K562 (cell line): ENCODE measurements around the gene UBAC2. TPM values are rescaled to one million over a fixed set of nuclear protein-coding genes. Genes with fewer than 3 reads are reported as not detected.

Experiments
- ATAC-seq: fragments of 200-7000 bp; cut with Tn5 transposase; 3 replicates; pipeline ENCODE4 v1.9.1; 2020; ENCODE audit warnings: moderate library complexity
- BruUV-seq: library from RNA; stranded (reverse); fragments of 400-500 nt; replicated peaks from 2 replicates; lab custom pipeline; 2021; lab: Mats Ljungman, UMichigan
- CTCF ChIA-PET: fragments of 300-600 bp; formaldehyde crosslinking; extraction: SDS; loops from one replicate; lab custom pipeline; 2021; ENCODE audit warnings: low intra/inter-chr PET ratio; lab: Yijun Ruan, JAX
- POLR2A ChIA-PET: fragments of 300-600, 350-650 bp; sonication (Branson Sonifier 250); formaldehyde crosslinking; extraction: SDS; loops from one replicate; lab custom pipeline; 2021; ENCODE audit warnings: antibody characterized with exemption, inconsistent platforms; lab: Yijun Ruan, JAX
- DNase-seq, 4 experiments: peaks; one replicate each; pipeline versions ENCODE4 v3.0.0 to v3.0.0-alpha.2; 2011 to 2018; ENCODE audit warnings: low spot score in 3 of 4, mixed read lengths in 3 of 4; ENCODE audit errors: extremely low read depth in 1 of 4
- FAIRE-seq: peaks from 2 replicates; lab custom pipeline; 2011; peaks lifted over from hg19 to GRCh38; lab: Jason Lieb, UNC
- H2AFZ ChIP-seq: 2 replicates; pipeline ENCODE4 v1.6.0; 2011; ENCODE audit warnings: low read depth, low read length, control low read depth, inconsistent platforms
- H3K27ac ChIP-seq: fragments of 200-600 bp; 3 replicates; pipeline ENCODE4 v1.8.0; 2011; ENCODE audit warnings: low read depth, mild to moderate bottlenecking, control low read depth, inconsistent platforms, low read length, moderate library complexity, mixed read lengths; ENCODE audit errors: extremely low read depth
- H3K27me3 ChIP-seq, 2 experiments: fragments of 300-600 bp in 1 of 2; 2 replicates in 1 of 2; 3 replicates in 1 of 2; pipeline versions ENCODE4 v1.6.0 to v1.8.0; 2011; ENCODE audit warnings: inconsistent platforms in 2 of 2, low read length in 2 of 2, mild to moderate bottlenecking in 1 of 2, mixed read lengths in 1 of 2, moderate library complexity in 1 of 2; ENCODE audit not compliant: control insufficient read depth in 2 of 2, insufficient read depth in 2 of 2
- H3K36me3 ChIP-seq: fragments of 300-600 bp; 3 replicates; pipeline ENCODE4 v1.8.0; 2011; ENCODE audit warnings: mild to moderate bottlenecking, low read length, inconsistent platforms; ENCODE audit not compliant: control insufficient read depth, insufficient read depth
- H3K4me1 ChIP-seq, 2 experiments: fragments of 200-600 bp in 1 of 2; replicated peaks in 1 of 2; 2 replicates in 1 of 2; 3 replicates in 1 of 2; pipeline versions ENCODE4 v1.5.1 to v1.8.0; 2011; ENCODE audit warnings: inconsistent platforms in 2 of 2, low read length in 2 of 2, mild to moderate bottlenecking in 1 of 2, mixed read lengths in 1 of 2, moderate library complexity in 1 of 2; ENCODE audit not compliant: control insufficient read depth in 2 of 2, insufficient read depth in 2 of 2
- H3K4me2 ChIP-seq: 2 replicates; pipeline ENCODE4 v1.6.1; 2011; ENCODE audit warnings: low read length, control low read depth, inconsistent platforms, mixed read lengths; ENCODE audit not compliant: insufficient read depth
- H3K4me3 ChIP-seq: fragments of 200-600 bp; sonication (generic), shearing (Covaris generic); 2 replicates; pipeline ENCODE4 v1.5.1; 2016; ENCODE audit warnings: control low read depth, inconsistent platforms
- H3K79me2 ChIP-seq: fragments of 200-600 bp; 3 replicates; pipeline ENCODE4 v1.8.0; 2011; ENCODE audit warnings: low read length, inconsistent platforms; ENCODE audit not compliant: control insufficient read depth, insufficient read depth
- H3K9ac ChIP-seq, 2 experiments: 2 replicates each; pipeline versions ENCODE4 v1.6.0 to v1.6.1; 2011; ENCODE audit warnings: low read depth in 2 of 2, low read length in 2 of 2, control low read depth in 1 of 2, inconsistent platforms in 1 of 2, mild to moderate bottlenecking in 1 of 2, mixed read lengths in 1 of 2; ENCODE audit not compliant: insufficient read depth in 1 of 2
- H3K9me1 ChIP-seq: one replicate; pipeline ENCODE4 v1.6.0; 2011; ENCODE audit warnings: inconsistent platforms, mild to moderate bottlenecking, low read length, moderate library complexity; ENCODE audit not compliant: control insufficient read depth, insufficient read depth
- H3K9me3 ChIP-seq: replicated peaks from 2 replicates; pipeline ENCODE4 v1.5.1; 2011; ENCODE audit warnings: low read depth, low read length, inconsistent platforms; ENCODE audit not compliant: control insufficient read depth, insufficient read depth
- H4K20me1 ChIP-seq: replicated peaks from 2 replicates; pipeline ENCODE4 v1.6.1; 2011; ENCODE audit warnings: low read length, inconsistent platforms, mixed read lengths; ENCODE audit not compliant: control insufficient read depth, insufficient read depth
- KAT2B ChIP-seq: IDR thresholded peaks from one replicate; pipeline ENCODE4 v1.6.1; 2012; ENCODE audit warnings: low read depth, mild to moderate bottlenecking, control low read depth, inconsistent platforms, low read length, moderate library complexity
- KDM4B ChIP-seq, 2 experiments: fragments of 450-650 bp in 1 of 2; sonication (generic) in 1 of 2; IDR thresholded peaks; 2 replicates each; pipeline ENCODE4 v1.6.1; 2016 to 2017; ENCODE audit warnings: borderline replicate concordance in 2 of 2, antibody characterized with exemption in 1 of 2, low read depth in 1 of 2, mild to moderate bottlenecking in 1 of 2
- PCBP1 ChIP-seq: fragments of 200-400 bp; formaldehyde crosslinking; IDR thresholded peaks from 2 replicates; pipeline ENCODE4 v1.6.1; 2018; ENCODE audit warnings: mild to moderate bottlenecking, low read depth, low read length; ENCODE audit not compliant: poor library complexity, severe bottlenecking
- RERE ChIP-seq: sonication (generic); formaldehyde crosslinking; IDR thresholded peaks from 2 replicates; pipeline ENCODE4 v1.8.0; 2023; ENCODE audit warnings: missing genetic modification reagents, mild to moderate bottlenecking, borderline replicate concordance
- ZBED1 ChIP-seq: IDR thresholded peaks from 2 replicates; pipeline ENCODE4 v1.6.1; 2014
- ZNF316 ChIP-seq: fragments of 450-650 bp; IDR thresholded peaks from 2 replicates; pipeline ENCODE4 v1.6.1; 2016
- WGBS: fragments of 100-300 bp; shearing (Covaris generic); methylation state at CpG from one replicate; pipeline ENCODE4 v1.1.6; 2016; ENCODE audit warnings: low coverage, mixed read lengths; ENCODE audit not compliant: insufficient coverage; ENCODE audit errors: missing lambda C conversion rate; 5-methylcytosine and 5-hydroxymethylcytosine counted together
- in situ Hi-C: fragments of 300-500 bp; cut with MboI; formaldehyde crosslinking; loops from 4 replicates; pipeline ENCODE4 v1.15.0; 2018; ENCODE audit warnings: inconsistent platforms, mixed read lengths
- intact Hi-C: fragments of 100-400 bp; cut with micrococcal nuclease; formaldehyde crosslinking; loops from 2 replicates; pipeline ENCODE4 v1.14.2; 2022
- polyA plus RNA-seq, 8 experiments: library from polyadenylated mRNA; depleted of rRNA in 4 of 8; stranded (reverse) in 5 of 8; unstranded in 3 of 8; fragments of >200 nt; fragmentation: Nextera tagmentation in 2 of 8; fragmentation: Illumina TruSeq in 1 of 8; extraction: Ambion mirVana in 2 of 8; extraction: Trizol in 1 of 8; gene quantifications; 2 replicates each; pipeline versions ENCODE4 v1.2.1 to v1.2.3, GENCODE V29; 2011 to 2014; ENCODE audit warnings: inconsistent platforms in 1 of 8, missing spikeins in 1 of 8
- total RNA-seq, 7 experiments: library from RNA; depleted of rRNA in 6 of 7; stranded (reverse); fragments of >200 nt in 6 of 7; fragmentation: Illumina TruSeq in 2 of 7; extraction: Trizol in 2 of 7; gene quantifications; 2 replicates each; pipeline versions ENCODE4 v1.2.1 to v1.2.3, GENCODE V29; 2011 to 2021; ENCODE audit warnings: low replicate concordance in 1 of 7
- TF ChIP-seq, protein P1 (sequence below): fragments of 450-650 bp; IDR thresholded peaks from 2 replicates; pipeline ENCODE4 v1.7.0; 2016; ENCODE audit warnings: borderline replicate concordance

UBAC2 gene
- total and polyA plus RNA-seq, 9 of the 15 experiments (the other 6 are each of a cell fraction or from before 2014, with no cell fraction given), result 6.0 to 84.1 (median 32.3) TPM

GRCh38 chr13:99158846-99159245 is 41.8 kb upstream of the UBAC2 start:
- Histone ChIP-seq H3K4me1 (peaks cover 0 to 2% of the 10 kb centered on the region in 2 experiments; a peak in 1 of 5 replicates), H3K4me3 (no peak overlapping the region), H3K79me2 (no peaks in the 10 kb centered on the region), H2AFZ (peak overlapping the region; percentile 61; the same call in 1 of the 2 replicates), H3K27me3 (no peaks in the 10 kb centered on the region), H3K36me3 (no peaks in the 10 kb centered on the region), H3K27ac (no peak overlapping the region), H3K4me2 (no peak overlapping the region), H3K9me1 (no peaks in the 10 kb centered on the region), H4K20me1 (no peaks in the 10 kb centered on the region), H3K9ac (no peak overlapping the region), H3K9me3 (no peaks in the 10 kb centered on the region)
- DNase-seq (no peak), ATAC-seq (peak; percentile 29; the same call in 1 of the 3 replicates), FAIRE-seq (no peak)
- no TSS peak for BruUV-seq
- in situ Hi-C loops (no loop called here), intact Hi-C loops (no loop called here)
- CTCF ChIA-PET, result no interaction called here
- no peak for TF ChIP-seq PCBP1
- POLR2A ChIA-PET, result interaction anchor here (0.6 kb wide), 1 partner anchor 872 kb away, joined by 3 read pairs; no protein-coding TSS in a partner anchor
- 23% methylated on average over 8 of the region's 8 CpGs for WGBS

- ATAC-seq, result no peak
- H2AFZ ChIP-seq, result no peak overlapping the region
- no peak for FAIRE-seq
- no TSS peak for BruUV-seq
- no peak for TF ChIP-seq RERE (CRISPR knock-in tag)
- TF ChIP-seq ZBED1, result no peak
- TF ChIP-seq KDM4B (IDR thresholded peaks at IDR 0.05; ENCODE audit: borderline replicate concordance in 2 of 2, low read depth in 1 of 2), result no peak
- TF ChIP-seq ZNF316, result peak; percentile 39; the same call in 1 of the 2 replicates
- TF ChIP-seq, protein P1, sequence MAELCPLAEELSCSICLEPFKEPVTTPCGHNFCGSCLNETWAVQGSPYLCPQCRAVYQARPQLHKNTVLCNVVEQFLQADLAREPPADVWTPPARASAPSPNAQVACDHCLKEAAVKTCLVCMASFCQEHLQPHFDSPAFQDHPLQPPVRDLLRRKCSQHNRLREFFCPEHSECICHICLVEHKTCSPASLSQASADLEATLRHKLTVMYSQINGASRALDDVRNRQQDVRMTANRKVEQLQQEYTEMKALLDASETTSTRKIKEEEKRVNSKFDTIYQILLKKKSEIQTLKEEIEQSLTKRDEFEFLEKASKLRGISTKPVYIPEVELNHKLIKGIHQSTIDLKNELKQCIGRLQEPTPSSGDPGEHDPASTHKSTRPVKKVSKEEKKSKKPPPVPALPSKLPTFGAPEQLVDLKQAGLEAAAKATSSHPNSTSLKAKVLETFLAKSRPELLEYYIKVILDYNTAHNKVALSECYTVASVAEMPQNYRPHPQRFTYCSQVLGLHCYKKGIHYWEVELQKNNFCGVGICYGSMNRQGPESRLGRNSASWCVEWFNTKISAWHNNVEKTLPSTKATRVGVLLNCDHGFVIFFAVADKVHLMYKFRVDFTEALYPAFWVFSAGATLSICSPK, result no peak
- no peak for TF ChIP-seq KAT2B
- no peak overlapping the region for H3K9ac ChIP-seq
- H4K20me1 ChIP-seq, result no peaks in the 10 kb centered on the region
- H3K4me3 ChIP-seq, result no peak overlapping the region
- H3K79me2 ChIP-seq, result no peaks in the 10 kb centered on the region
- intact Hi-C loops, result no loop called here
- H3K27me3 ChIP-seq, result no peaks in the 10 kb centered on the region
- H3K4me2 ChIP-seq, result no peak overlapping the region
- no peaks in the 10 kb centered on the region for H3K9me3 ChIP-seq
- WGBS, result 43% methylated on average over 8 of the region's 8 CpGs
- no peak overlapping the region for H3K27ac ChIP-seq
- H3K9me1 ChIP-seq, result no peaks in the 10 kb centered on the region
- no peaks in the 10 kb centered on the region for H3K36me3 ChIP-seq
- no peak for DNase-seq
- in situ Hi-C loops, result no loop called here
- H3K4me1 ChIP-seq, result no peaks in the 10 kb centered on the region
- POLR2A ChIA-PET, result no interaction called here
- CTCF ChIA-PET, result no interaction called here
Measured at GRCh38 chr13:99159331-99160061, 41.2 kb upstream of the UBAC2 start.
